ENCODE measurements around the gene PLPPR5.
"Not testable (repeated sequence)": the region's sequence is repeated elsewhere in the genome, so short reads cannot be mapped to it uniquely, and the experiment has no call there.

Gene PLPPR5

DNA sequence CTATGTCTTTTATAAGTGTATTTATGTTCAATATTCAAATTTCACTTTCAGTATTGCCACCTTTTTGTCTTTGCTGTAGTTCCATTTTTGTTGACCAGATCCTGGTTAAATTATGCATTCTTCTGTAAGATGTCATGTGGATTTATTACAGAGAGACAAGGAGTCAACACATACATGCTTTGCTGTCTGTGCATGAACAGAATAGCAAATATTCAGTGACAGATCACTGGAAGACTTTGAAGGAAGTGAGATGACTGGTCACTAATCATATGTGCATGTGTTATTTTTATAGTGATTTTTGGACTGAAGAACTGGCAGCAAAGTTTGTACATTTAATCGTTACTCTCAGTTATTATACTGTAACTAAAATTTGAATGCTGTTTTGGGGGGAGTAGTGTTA lies 117.2 kb downstream of the PLPPR5 start:
- no peaks in the 10 kb centered on the region for H3K9me3 ChIP-seq (ENCODE audit: insufficient read depth, low read length)
- no peak overlapping the region for H3K4me2 ChIP-seq (ENCODE audit: low read length)
- H2AFZ ChIP-seq (ENCODE audit: low read depth, low read length): no peak overlapping the region
- no peak overlapping the region for H3K9ac ChIP-seq (ENCODE audit: low read length)
- no peaks in the 10 kb centered on the region for H3K79me2 ChIP-seq (ENCODE audit: low read length)
- no peak overlapping the region for H3K4me3 ChIP-seq (ENCODE audit: low read length)
- TF ChIP-seq EZH2phosphoT487 (IDR thresholded peaks at IDR 0.05; ENCODE audit: low read depth): no peak
- TF ChIP-seq, protein P1, sequence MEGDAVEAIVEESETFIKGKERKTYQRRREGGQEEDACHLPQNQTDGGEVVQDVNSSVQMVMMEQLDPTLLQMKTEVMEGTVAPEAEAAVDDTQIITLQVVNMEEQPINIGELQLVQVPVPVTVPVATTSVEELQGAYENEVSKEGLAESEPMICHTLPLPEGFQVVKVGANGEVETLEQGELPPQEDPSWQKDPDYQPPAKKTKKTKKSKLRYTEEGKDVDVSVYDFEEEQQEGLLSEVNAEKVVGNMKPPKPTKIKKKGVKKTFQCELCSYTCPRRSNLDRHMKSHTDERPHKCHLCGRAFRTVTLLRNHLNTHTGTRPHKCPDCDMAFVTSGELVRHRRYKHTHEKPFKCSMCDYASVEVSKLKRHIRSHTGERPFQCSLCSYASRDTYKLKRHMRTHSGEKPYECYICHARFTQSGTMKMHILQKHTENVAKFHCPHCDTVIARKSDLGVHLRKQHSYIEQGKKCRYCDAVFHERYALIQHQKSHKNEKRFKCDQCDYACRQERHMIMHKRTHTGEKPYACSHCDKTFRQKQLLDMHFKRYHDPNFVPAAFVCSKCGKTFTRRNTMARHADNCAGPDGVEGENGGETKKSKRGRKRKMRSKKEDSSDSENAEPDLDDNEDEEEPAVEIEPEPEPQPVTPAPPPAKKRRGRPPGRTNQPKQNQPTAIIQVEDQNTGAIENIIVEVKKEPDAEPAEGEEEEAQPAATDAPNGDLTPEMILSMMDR (IDR thresholded peaks at IDR 0.05; ENCODE audit: low read depth, low read length): no peak
- no peaks in the 10 kb centered on the region for H3K36me3 ChIP-seq (replicated peaks; ENCODE audit: low read depth, low read length)
- H4K20me1 ChIP-seq (ENCODE audit: insufficient read depth, low read length): no peaks in the 10 kb centered on the region
- H3K27me3 ChIP-seq (ENCODE audit: low read depth, low read length): no peaks in the 10 kb centered on the region
- no peak overlapping the region for H3K27ac ChIP-seq (ENCODE audit: low read length)
- no peaks in the 10 kb centered on the region for H3K4me1 ChIP-seq (ENCODE audit: low read length)

DNA sequence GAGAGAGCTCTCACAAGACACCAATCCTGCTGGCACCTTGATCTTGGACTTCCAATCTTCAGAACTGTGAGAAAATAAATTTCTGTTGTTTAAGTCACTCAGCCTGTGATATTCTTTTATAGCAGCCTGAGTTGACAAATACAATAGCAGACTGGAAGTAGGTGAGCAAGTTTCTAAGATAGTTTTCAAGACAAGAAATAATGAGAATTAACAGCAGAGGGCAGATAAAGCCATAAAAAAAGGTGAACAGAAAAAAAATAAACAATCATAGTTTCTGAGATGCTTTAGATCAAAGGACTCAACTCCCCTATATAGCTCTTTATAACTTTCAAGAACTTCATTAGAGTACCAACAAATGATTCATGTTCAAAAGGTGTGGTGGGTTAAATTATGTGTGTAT lies 119.8 kb downstream of the PLPPR5 start:
- Histone ChIP-seq H3K27ac (ENCODE audit: low read length) (no peak overlapping the region), H3K4me1 (ENCODE audit: low read length) (no peaks in the 10 kb centered on the region), H2AFZ (ENCODE audit: low read depth, low read length) (no peak overlapping the region), H3K4me2 (ENCODE audit: low read length) (no peak overlapping the region), H3K9ac (ENCODE audit: low read length) (no peak overlapping the region), H3K4me3 (ENCODE audit: low read length) (no peak overlapping the region), H3K79me2 (ENCODE audit: low read length) (no peaks in the 10 kb centered on the region), H4K20me1 (ENCODE audit: insufficient read depth, low read length) (no peaks in the 10 kb centered on the region), H3K27me3 (ENCODE audit: low read depth, low read length) (no peaks in the 10 kb centered on the region), H3K36me3 (replicated peaks; ENCODE audit: low read depth, low read length) (no peaks in the 10 kb centered on the region), H3K9me3 (ENCODE audit: insufficient read depth, low read length) (no peaks in the 10 kb centered on the region)
- no peak for TF ChIP-seq EZH2phosphoT487 (IDR thresholded peaks at IDR 0.05; ENCODE audit: low read depth)
- TF ChIP-seq, protein P1 (IDR thresholded peaks at IDR 0.05; ENCODE audit: low read depth, low read length): no peak

DNA sequence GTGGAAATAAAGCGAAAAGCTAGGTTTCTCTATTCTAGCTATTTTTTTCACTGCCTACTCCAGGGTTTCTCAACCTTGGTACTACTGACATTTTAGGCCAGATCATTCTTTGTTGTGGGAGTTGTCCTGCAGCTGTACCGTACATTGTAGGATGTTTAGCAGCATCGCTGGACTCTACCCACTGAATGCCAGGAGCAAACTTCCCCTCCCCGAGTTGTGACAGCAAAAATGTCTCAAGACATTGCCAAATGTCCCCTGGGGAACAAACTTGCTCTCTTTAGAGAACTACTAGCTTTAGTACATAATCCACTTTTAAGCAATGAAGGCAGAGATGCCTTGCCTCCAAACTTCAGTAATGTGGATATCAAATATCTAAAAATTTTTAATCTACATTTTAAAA lies 122.8 kb downstream of the PLPPR5 start:
- TF ChIP-seq, protein P1 (IDR thresholded peaks at IDR 0.05; ENCODE audit: low read depth, low read length): no peak
- no peak for TF ChIP-seq EZH2phosphoT487 (IDR thresholded peaks at IDR 0.05; ENCODE audit: low read depth)

DNA sequence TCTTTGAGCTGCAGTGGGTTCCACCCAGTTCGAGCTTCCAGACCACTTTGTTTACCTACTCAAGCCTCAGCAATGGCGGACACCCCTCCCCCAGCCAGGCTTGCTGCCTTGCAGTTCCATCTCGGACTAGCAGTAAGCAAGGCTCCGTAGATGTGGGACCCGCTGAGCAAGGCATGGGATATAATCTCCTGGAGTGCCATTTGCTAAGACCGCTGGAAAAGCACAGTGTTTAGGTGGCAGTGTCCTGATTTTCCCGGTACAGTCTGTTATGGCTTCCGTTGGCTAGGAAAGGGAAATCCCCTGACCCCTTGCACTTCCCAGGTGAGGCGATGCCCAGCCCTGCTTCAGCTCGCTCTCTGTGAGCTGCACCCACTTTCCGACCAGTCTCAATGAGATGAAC lies 123.4 kb downstream of the PLPPR5 start:
- not testable (repeated sequence) for H2AFZ ChIP-seq (ENCODE audit: low read depth, low read length)

More for the DNA sequence above, 122.8 kb downstream of the PLPPR5 start:
- Histone ChIP-seq H2AFZ (ENCODE audit: low read depth, low read length) (no peak overlapping the region), H3K27me3 (ENCODE audit: low read depth, low read length) (no peaks in the 10 kb centered on the region), H4K20me1 (ENCODE audit: insufficient read depth, low read length) (no peaks in the 10 kb centered on the region), H3K4me3 (ENCODE audit: low read length) (no peak overlapping the region), H3K79me2 (ENCODE audit: low read length) (no peaks in the 10 kb centered on the region), H3K4me2 (ENCODE audit: low read length) (no peak overlapping the region), H3K4me1 (ENCODE audit: low read length) (no peaks in the 10 kb centered on the region), H3K27ac (ENCODE audit: low read length) (no peak overlapping the region), H3K9me3 (ENCODE audit: insufficient read depth, low read length) (no peaks in the 10 kb centered on the region), H3K9ac (ENCODE audit: low read length) (no peak overlapping the region), H3K36me3 (replicated peaks; ENCODE audit: low read depth, low read length) (no peaks in the 10 kb centered on the region)

DNA sequence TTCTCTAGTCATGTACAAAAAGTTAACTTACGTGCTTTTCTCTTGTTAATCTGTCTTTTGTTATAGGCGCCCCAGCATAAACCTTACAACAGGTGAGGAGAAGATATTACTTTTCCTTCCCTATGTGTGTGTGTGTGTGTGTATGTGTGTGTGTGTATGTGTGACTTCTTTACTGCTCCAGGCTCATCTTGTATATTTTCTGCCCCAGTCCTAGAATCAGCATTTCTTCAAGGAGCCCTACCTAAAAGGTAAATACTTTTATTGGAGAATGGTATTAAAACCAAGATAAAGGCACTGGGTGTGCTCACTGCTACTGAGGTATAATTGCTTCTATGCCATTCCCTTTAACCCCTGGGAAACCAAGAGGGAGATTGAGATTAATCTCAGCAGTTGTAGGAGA lies 129.8 kb downstream of the PLPPR5 start:
- Histone ChIP-seq H3K79me2 (ENCODE audit: low read length) (no peaks in the 10 kb centered on the region), H3K36me3 (replicated peaks; ENCODE audit: low read depth, low read length) (peaks cover 8% of the 10 kb centered on the region)

More for the DNA sequence above, 123.4 kb downstream of the PLPPR5 start:
- H4K20me1 ChIP-seq (ENCODE audit: insufficient read depth, low read length); H3K4me3 ChIP-seq (ENCODE audit: low read length); H3K9me3 ChIP-seq (ENCODE audit: insufficient read depth, low read length); H3K4me1 ChIP-seq (ENCODE audit: low read length); H3K36me3 ChIP-seq (replicated peaks; ENCODE audit: low read depth, low read length); H3K27me3 ChIP-seq (ENCODE audit: low read depth, low read length); H3K27ac ChIP-seq (ENCODE audit: low read length); H3K4me2 ChIP-seq (ENCODE audit: low read length); H3K79me2 ChIP-seq (ENCODE audit: low read length); H3K9ac ChIP-seq (ENCODE audit: low read length): not testable (repeated sequence)

More for the DNA sequence above, 129.8 kb downstream of the PLPPR5 start:
- Histone ChIP-seq H3K27me3 (ENCODE audit: low read depth, low read length) (no peaks in the 10 kb centered on the region), H3K4me1 (ENCODE audit: low read length) (peaks cover 21% of the 10 kb centered on the region), H3K4me3 (ENCODE audit: low read length) (no peak overlapping the region), H4K20me1 (ENCODE audit: insufficient read depth, low read length) (no peaks in the 10 kb centered on the region), H3K27ac (ENCODE audit: low read length) (no peak overlapping the region), H2AFZ (ENCODE audit: low read depth, low read length) (no peak overlapping the region), H3K9ac (ENCODE audit: low read length) (no peak overlapping the region), H3K4me2 (ENCODE audit: low read length) (no peak overlapping the region), H3K9me3 (ENCODE audit: insufficient read depth, low read length) (peaks cover 7% of the 10 kb centered on the region; the same call in 1 of the 2 replicates)
- TF ChIP-seq, protein P1 (IDR thresholded peaks at IDR 0.05; ENCODE audit: low read depth, low read length): no peak
- no peak for TF ChIP-seq EZH2phosphoT487 (IDR thresholded peaks at IDR 0.05; ENCODE audit: low read depth)
